Lower leg skin (tissue), 4 donors: ENCODE measurements around the gene C1QTNF12. TPM values are rescaled to one million over a fixed set of nuclear protein-coding genes. Genes with fewer than 3 reads are reported as not detected.
"Not testable (repeated sequence)": the region's sequence is repeated elsewhere in the genome, so short reads cannot be mapped to it uniquely, and the experiment has no call there.

ENCODE experiments used
- DNase-seq, 2 donors: peaks; one replicate each; pipeline ENCODE4 v3.0.0-alpha.2; 2019; ENCODE audit warnings: low spot score in 2 of 2
- H3K4me3 ChIP-seq: fragments of 200-600 bp; sonication (generic); 2 replicates; pipeline ENCODE4 v1.5.1; 2017; ENCODE audit warnings: mild to moderate bottlenecking, low read depth; ENCODE audit not compliant: poor library complexity, severe bottlenecking
- CTCF ChIP-seq, 3 donors: fragments of 450-650 bp; IDR thresholded peaks; one replicate each; pipeline ENCODE4 v1.5.1; 2016; ENCODE audit warnings: antibody characterized with exemption in 3 of 3, mild to moderate bottlenecking in 3 of 3, moderate library complexity in 2 of 3
- POLR2A ChIP-seq, 2 donors: fragments of 450-650 bp; IDR thresholded peaks; one replicate each; pipeline ENCODE4 v1.6.1; 2016 to 2017; ENCODE audit warnings: antibody characterized with exemption in 2 of 2, mild to moderate bottlenecking in 1 of 2, moderate library complexity in 1 of 2
- WGBS, 2 donors: methylation state at CpG; one replicate each; pipeline ENCODE4 v1.1.5; 2018; 5-methylcytosine and 5-hydroxymethylcytosine counted together
- intact Hi-C: fragments of 100-400 bp; cut with DNase I; formaldehyde crosslinking; loops from one replicate; pipeline ENCODE4 v1.15.0; 2023; ENCODE audit warnings: low total_unique reads
- microRNA-seq, 2 donors: library from miRNA; unstranded; fragments of <30 nt; microRNA quantifications; one replicate each; pipeline ENCODE4, GENCODE V29; 2016; ENCODE audit warnings: borderline replicate concordance in 2 of 2, borderline number of aligned reads in 1 of 2
- total RNA-seq, 4 donors: library from RNA; depleted of rRNA; stranded (reverse); fragments of >200 nt; gene quantifications; one replicate each; pipeline ENCODE4 v1.1.0, GENCODE V29; 2016

C1QTNF12 gene
- total RNA-seq, 4 donors from 2014 or later, result 0.46 to 9.8 (median 5.9) TPM; not detected in 1

- no peak for DNase-seq
- no peak overlapping the region for H3K4me3 ChIP-seq
- no peak for TF ChIP-seq POLR2A (IDR thresholded peaks at IDR 0.05)
- no peak for TF ChIP-seq CTCF (IDR thresholded peaks at IDR 0.05)
- intact Hi-C loops, result no loop called here
- WGBS, 2 donors, result 92 to 94% methylated on average over 24 to 32 of the region's 48 CpGs
Measured at GRCh38 chr1:1197551-1198422, 48.7 kb downstream of the C1QTNF12 start.

- no peak overlapping the region for H3K4me3 ChIP-seq
- no peak for TF ChIP-seq POLR2A (IDR thresholded peaks at IDR 0.05)
- TF ChIP-seq CTCF (IDR thresholded peaks at IDR 0.05), result no peak
- intact Hi-C loops, result no loop called here
- 92 to 97% methylated on average over 8 of the region's 8 CpGs for WGBS, 2 donors
- DNase-seq, result no peak
Measured at GRCh38 chr1:1197188-1197500, 49.4 kb downstream of the C1QTNF12 start.

- no peak overlapping the region for H3K4me3 ChIP-seq
- intact Hi-C loops, result no loop called here
- no peak for DNase-seq
- WGBS, 2 donors, result 83 to 85% methylated on average over 9 to 13 of the region's 13 CpGs
- TF ChIP-seq CTCF (IDR thresholded peaks at IDR 0.05), result no peak
- TF ChIP-seq POLR2A (IDR thresholded peaks at IDR 0.05), result no peak
Measured at GRCh38 chr1:1196431-1197187, 49.9 kb downstream of the C1QTNF12 start.

GRCh38 chr1:1195726-1196125, 50.8 kb downstream of the C1QTNF12 start:
- H3K4me3 ChIP-seq, intact Hi-C loops, DNase-seq: not testable (repeated sequence)
- 96 to 98% methylated on average over 6 of the region's 6 CpGs for WGBS, 2 donors

GRCh38 chr1:1194723-1195122, 51.8 kb downstream of the C1QTNF12 start:
- WGBS, 2 donors, result 62 to 95% methylated on average over 3 of the region's 3 CpGs
- TF ChIP-seq POLR2A (IDR thresholded peaks at IDR 0.05) (no peak), CTCF (IDR thresholded peaks at IDR 0.05) (no peak)
- intact Hi-C loops, result no loop called here
- DNase-seq, result no peak
- H3K4me3 ChIP-seq, result no peak overlapping the region

Small RNA genes lying within 50 kb of the gene (microRNA-seq; reads per million reads assigned to microRNA genes)
- 1.7 to 2.7 reads per million in 2 donors for gene MIR6726

Other genes starting within 250 kb of the C1QTNF12 start
- gene HES4, start 246.6 kb downstream of the C1QTNF12 start, total RNA-seq, result 10 to 100 TPM; 30.4 to 70.4 (median 40.9) TPM
- gene ISG15, start 233.2 kb downstream of the C1QTNF12 start, total RNA-seq, result 10 to 100 TPM in 1 of 4 donors, 1 to 10 TPM in 3; 3.6 to 12.9 (median 6.0) TPM
- 10 to 100 TPM; 36.9 to 55.8 (median 54.6) TPM for gene AGRN, start 226.6 kb downstream of the C1QTNF12 start, total RNA-seq
- gene RNF223, start 172.4 kb downstream of the C1QTNF12 start, total RNA-seq, result 10 to 100 TPM in 2 of 4 donors, 1 to 10 TPM in 2; 9.4 to 19.5 (median 10.5) TPM
- gene C1orf159, start 130.6 kb downstream of the C1QTNF12 start, total RNA-seq, result 10 to 100 TPM; 16.1 to 36.0 (median 21.5) TPM
- gene TTLL10, start 72.8 kb downstream of the C1QTNF12 start, total RNA-seq, result not detected
- 10 to 100 TPM; 19.8 to 36.8 (median 25.8) TPM for gene TNFRSF18, start 40.1 kb downstream of the C1QTNF12 start, total RNA-seq
- gene TNFRSF4, start 32.6 kb downstream of the C1QTNF12 start, total RNA-seq, result 1 to 10 TPM in 1 of 4 donors, under 1 TPM in 1, not detected in 2; 0.69 to 1.4 TPM
- 100 to 1,000 TPM in 2 of 4 donors, 10 to 100 TPM in 2; 81.7 to 121 (median 104) TPM for gene SDF4, start 14.7 kb downstream of the C1QTNF12 start, total RNA-seq
- 10 to 100 TPM; 12.8 to 26.1 (median 18.9) TPM for gene B3GALT6, start 14.5 kb downstream of the C1QTNF12 start, total RNA-seq
- gene UBE2J2, start 27.1 kb upstream of the C1QTNF12 start, total RNA-seq, result 10 to 100 TPM; 49.0 to 72.8 (median 54.0) TPM
- gene SCNN1D, start 33.7 kb upstream of the C1QTNF12 start, total RNA-seq, result 1 to 10 TPM in 2 of 4 donors, under 1 TPM in 2; 0.84 to 5.3 (median 1.4) TPM
- 100 to 1,000 TPM in 3 of 4 donors, 10 to 100 TPM in 1; 98.8 to 189 (median 115) TPM for gene ACAP3, start 61.2 kb upstream of the C1QTNF12 start, total RNA-seq
- 10 to 100 TPM; 42.3 to 62.1 (median 53.7) TPM for gene PUSL1, start 61.9 kb upstream of the C1QTNF12 start, total RNA-seq
- gene INTS11, start 77.9 kb upstream of the C1QTNF12 start, total RNA-seq, result 100 to 1,000 TPM; 101 to 185 (median 105) TPM
- 10 to 100 TPM; 51.0 to 62.9 (median 57.4) TPM for gene CPTP, start 78.1 kb upstream of the C1QTNF12 start, total RNA-seq
- gene TAS1R3, start 84.6 kb upstream of the C1QTNF12 start, total RNA-seq, result 1 to 10 TPM in 2 of 4 donors, under 1 TPM in 2; 0.38 to 1.4 (median 0.79) TPM
- gene DVL1, start 102.7 kb upstream of the C1QTNF12 start, total RNA-seq, result 100 to 1,000 TPM in 3 of 4 donors, 10 to 100 TPM in 1; 92.0 to 163 (median 113) TPM
- gene MXRA8, start 111.8 kb upstream of the C1QTNF12 start, total RNA-seq, result 10 to 100 TPM; 34.1 to 76.1 (median 35.9) TPM
- 100 to 1,000 TPM in 3 of 4 donors, 10 to 100 TPM in 1; 97.3 to 140 (median 114) TPM for gene AURKAIP1, start 128.5 kb upstream of the C1QTNF12 start, total RNA-seq
- gene CCNL2, start 152.6 kb upstream of the C1QTNF12 start, total RNA-seq, result 100 to 1,000 TPM; 122 to 249 (median 142) TPM
- gene MRPL20, start 160.6 kb upstream of the C1QTNF12 start, total RNA-seq, result 100 to 1,000 TPM in 3 of 4 donors, 10 to 100 TPM in 1; 83.4 to 122 (median 106) TPM
- 10 to 100 TPM in 1 of 4 donors, 1 to 10 TPM in 3; 3.1 to 10.9 (median 6.2) TPM for gene ANKRD65, start 174.6 kb upstream of the C1QTNF12 start, total RNA-seq
- gene VWA1, start 189.0 kb upstream of the C1QTNF12 start, total RNA-seq, result 10 to 100 TPM; 26.5 to 36.4 (median 30.1) TPM
- 1 to 10 TPM in 1 of 4 donors, under 1 TPM in 3; 0.17 to 2.1 (median 0.63) TPM for gene ATAD3C, start 203.0 kb upstream of the C1QTNF12 start, total RNA-seq
- gene ATAD3B, start 225.0 kb upstream of the C1QTNF12 start, total RNA-seq, result 10 to 100 TPM; 13.0 to 40.3 (median 17.1) TPM